GM12801 (cell line): ENCODE measurements around the gene GRID1.

Experiments used
- CTCF ChIP-seq: IDR thresholded peaks from one replicate; pipeline ENCODE4 v1.5.1; 2011; ENCODE audit warnings: control low read depth; ENCODE audit not compliant: insufficient read length; ENCODE audit errors: extremely low read depth

GRID1 gene

GRCh38 chr10:85918371-85918770 lies 448.2 kb downstream of the GRID1 start:
- TF ChIP-seq CTCF = no peak

- no peak for TF ChIP-seq CTCF
These were observed 449.0 kb downstream of the GRID1 start for GRCh38 chr10:85917601-85918000.

DNA sequence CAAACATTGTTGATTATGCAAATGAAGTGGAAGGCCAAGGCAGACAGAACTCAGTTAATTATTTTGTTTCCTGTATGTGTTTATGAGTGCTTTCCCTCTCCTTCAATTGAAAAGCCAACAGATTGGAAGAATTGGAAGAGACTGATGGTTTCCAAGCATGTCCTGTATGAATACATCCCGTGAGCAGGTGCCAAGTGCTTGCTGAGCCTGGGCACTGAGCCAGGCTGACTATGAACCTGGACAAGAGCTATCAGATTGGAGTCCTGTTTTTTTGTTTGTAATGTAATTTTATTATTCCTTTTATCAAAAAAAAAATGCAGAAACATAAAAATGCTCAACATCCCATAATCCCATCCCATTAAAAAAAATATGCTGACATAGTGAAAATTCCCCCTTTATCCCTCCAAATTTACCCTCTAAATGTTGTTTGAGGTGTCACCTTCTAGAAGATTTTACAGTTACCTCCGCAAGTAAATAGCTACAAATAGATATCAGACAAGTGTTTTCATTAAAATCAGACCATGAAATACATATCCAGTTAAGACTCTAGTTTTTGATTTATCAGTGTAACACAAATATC lies 449.5 kb downstream of the GRID1 start:
- TF ChIP-seq CTCF = no peak

- no peak for TF ChIP-seq CTCF
These were observed 450.3 kb downstream of the GRID1 start for GRCh38 chr10:85916286-85916685.

DNA sequence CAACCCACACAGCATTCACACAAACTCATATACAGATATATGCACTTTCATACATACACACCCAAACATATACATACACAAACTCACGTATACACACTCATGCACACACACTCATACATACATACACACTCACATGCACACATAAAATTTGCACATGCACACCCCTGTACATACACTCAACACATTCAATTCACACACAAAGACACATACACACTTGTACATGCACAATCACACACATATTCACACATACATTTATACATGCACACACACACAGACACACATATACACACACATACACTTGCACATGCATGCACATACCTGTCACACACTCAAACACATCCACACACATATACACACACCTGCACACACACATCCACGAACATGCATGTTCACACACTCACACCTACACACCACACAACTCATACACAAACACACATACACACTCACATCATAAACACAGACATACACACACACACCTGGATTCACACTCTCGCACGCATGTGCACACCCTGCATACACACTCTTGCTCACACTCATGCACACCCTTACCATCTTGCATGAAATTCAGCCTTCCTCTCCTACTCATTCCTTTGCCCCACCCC lies 451.2 kb downstream of the GRID1 start:
- no peak for TF ChIP-seq CTCF

DNA sequence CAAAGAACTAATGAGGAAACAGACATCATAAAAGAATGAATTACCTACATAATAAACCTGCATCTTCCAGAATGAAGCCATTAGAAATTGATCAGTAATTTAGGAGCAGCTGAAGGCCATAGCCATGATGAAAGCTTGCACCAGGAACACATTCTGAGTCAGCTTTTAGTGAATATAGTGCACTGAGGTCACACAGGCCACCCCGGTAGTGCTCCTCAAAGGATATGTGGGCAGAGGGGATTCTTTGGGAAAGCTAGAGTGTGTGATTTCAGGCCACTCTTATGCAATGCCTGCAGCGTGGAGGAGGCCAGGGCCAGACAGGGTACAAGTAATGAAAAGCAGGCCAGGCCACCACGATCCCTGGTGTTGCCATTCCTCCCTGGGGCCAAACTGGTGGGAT lies 451.9 kb downstream of the GRID1 start:
- no peak for TF ChIP-seq CTCF

DNA sequence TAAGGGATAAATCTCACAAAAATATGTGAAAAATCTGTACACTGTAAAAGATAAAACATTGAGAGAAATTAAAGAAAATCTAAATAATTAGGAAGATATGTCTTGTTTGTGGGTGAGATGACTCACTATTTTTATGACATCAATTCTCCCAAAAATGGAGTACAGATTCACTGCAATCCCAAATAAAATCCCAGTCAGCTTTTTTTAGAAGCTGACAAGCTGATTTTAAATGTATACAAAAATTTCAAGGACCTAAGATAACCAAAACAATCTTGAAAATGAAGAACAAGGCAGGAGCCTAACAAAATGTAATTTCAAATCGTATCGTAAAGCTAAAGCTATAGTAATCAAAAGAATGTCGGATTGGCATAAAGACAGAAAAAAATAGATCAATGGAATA lies 458.1 kb downstream of the GRID1 start:
- no peak for TF ChIP-seq CTCF
